H9 (cell line): ENCODE results near the gene PLCB1. TPM values are rescaled to one million over a fixed set of nuclear protein-coding genes. Genes with fewer than 3 reads are reported as not detected.

Source experiments
- DNase-seq: peaks from one replicate; pipeline ENCODE4 v3.0.0-alpha.2; 2017
- H2AFZ ChIP-seq: one replicate; pipeline ENCODE4 v1.6.1; 2013; ENCODE audit warnings: mild to moderate bottlenecking, low read length, control low read depth, moderate library complexity
- H2AK5ac ChIP-seq: 2 replicates; pipeline ENCODE4 v1.6.1; 2013; ENCODE audit warnings: low read length, control low read depth, mixed read lengths; ENCODE audit not compliant: insufficient read length
- H2BK120ac ChIP-seq: one replicate; pipeline ENCODE4 v1.6.1; 2013; ENCODE audit warnings: low read depth, mild to moderate bottlenecking, low read length, control low read depth, inconsistent platforms; ENCODE audit not compliant: poor library complexity, severe bottlenecking
- H2BK12ac ChIP-seq: 2 replicates; pipeline ENCODE4 v1.6.1; 2013; ENCODE audit warnings: low read length, control low read depth, mixed read lengths, low read depth; ENCODE audit not compliant: insufficient read length
- H2BK15ac ChIP-seq: 2 replicates; pipeline ENCODE4 v1.6.1; 2013; ENCODE audit warnings: low read depth, low read length, control low read depth
- H2BK20ac ChIP-seq: one replicate; pipeline ENCODE4 v1.6.1; 2013; ENCODE audit warnings: low read depth, mild to moderate bottlenecking, low read length, control low read depth, inconsistent platforms; ENCODE audit not compliant: poor library complexity, severe bottlenecking
- H2BK5ac ChIP-seq: 2 replicates; pipeline ENCODE4 v1.6.1; 2013; ENCODE audit warnings: low read length, control low read depth, mixed read lengths; ENCODE audit not compliant: insufficient read length
- H3K14ac ChIP-seq: 2 replicates; pipeline ENCODE4 v1.6.1; 2013; ENCODE audit warnings: low read length, control low read depth; ENCODE audit not compliant: insufficient read depth
- H3K18ac ChIP-seq: 2 replicates; pipeline ENCODE4 v1.6.1; 2013; ENCODE audit warnings: low read depth, mild to moderate bottlenecking, mixed read lengths, low read length, control low read depth; ENCODE audit not compliant: insufficient read length
- H3K23ac ChIP-seq: 2 replicates; pipeline ENCODE4 v1.6.1; 2013; ENCODE audit warnings: low read length, control low read depth, mixed read lengths, low read depth; ENCODE audit not compliant: insufficient read length
- H3K23me2 ChIP-seq: 2 replicates; pipeline ENCODE4 v1.6.1; 2013; ENCODE audit warnings: low read depth, mild to moderate bottlenecking, mixed read lengths, low read length, control low read depth; ENCODE audit not compliant: insufficient read length, poor library complexity, severe bottlenecking
- H3K27ac ChIP-seq: 2 replicates; pipeline ENCODE4 v1.5.1; 2013; ENCODE audit warnings: low read length, control low read depth, mixed read lengths, low read depth; ENCODE audit not compliant: insufficient read length
- H3K27me3 ChIP-seq: 2 replicates; pipeline ENCODE4 v1.6.1; 2013; ENCODE audit warnings: low read length, control low read depth, inconsistent platforms; ENCODE audit not compliant: insufficient read depth
- H3K4ac ChIP-seq: 2 replicates; pipeline ENCODE4 v1.6.1; 2013; ENCODE audit warnings: low read depth, mild to moderate bottlenecking, control low read depth, inconsistent platforms, low read length, moderate library complexity
- H3K4me1 ChIP-seq: 2 replicates; pipeline ENCODE4 v1.6.1; 2013; ENCODE audit warnings: low read length, control low read depth, inconsistent platforms; ENCODE audit not compliant: insufficient read depth
- H3K4me2 ChIP-seq: 2 replicates; pipeline ENCODE4 v1.6.1; 2013; ENCODE audit warnings: low read length, control low read depth, mixed read lengths; ENCODE audit not compliant: insufficient read length, insufficient read depth
- H3K56ac ChIP-seq: 2 replicates; pipeline ENCODE4 v1.6.1; 2013; ENCODE audit warnings: low read depth, mild to moderate bottlenecking, mixed read lengths, low read length, control low read depth; ENCODE audit not compliant: insufficient read length
- H3K79me1 ChIP-seq: 2 replicates; pipeline ENCODE4 v1.6.1; 2013; ENCODE audit warnings: low read depth, mild to moderate bottlenecking, moderate library complexity, low read length, control low read depth, inconsistent platforms; ENCODE audit not compliant: insufficient read depth, poor library complexity, severe bottlenecking
- H3K79me2 ChIP-seq: 2 replicates; pipeline ENCODE4 v1.6.1; 2013; ENCODE audit warnings: low read length, control low read depth, inconsistent platforms; ENCODE audit not compliant: insufficient read depth
- H3K9ac ChIP-seq: 2 replicates; pipeline ENCODE4 v1.6.1; 2013; ENCODE audit warnings: low read length, control low read depth, mixed read lengths; ENCODE audit not compliant: insufficient read length; ENCODE audit errors: extremely low read depth
- H3K9me3 ChIP-seq: one replicate; pipeline ENCODE4 v1.6.1; 2013; ENCODE audit warnings: low read depth, low read length, inconsistent platforms; ENCODE audit not compliant: control insufficient read depth
- H3T11ph ChIP-seq: one replicate; pipeline ENCODE4 v1.6.1; 2013; ENCODE audit warnings: mild to moderate bottlenecking, low read length, control low read depth, inconsistent platforms
- H4K20me1 ChIP-seq: one replicate; pipeline ENCODE4 v1.6.1; 2013; ENCODE audit not compliant: control insufficient read depth, insufficient read length, insufficient read depth
- H4K5ac ChIP-seq: 2 replicates; pipeline ENCODE4 v1.6.1; 2013; ENCODE audit warnings: low read depth, mild to moderate bottlenecking, mixed read lengths, low read length, control low read depth; ENCODE audit not compliant: insufficient read length
- H4K8ac ChIP-seq: replicated peaks from 2 replicates; pipeline ENCODE4 v1.6.1; 2013; ENCODE audit warnings: low read length, control low read depth, mixed read lengths, low read depth; ENCODE audit not compliant: insufficient read length
- H4K91ac ChIP-seq: 2 replicates; pipeline ENCODE4 v1.6.1; 2013; ENCODE audit warnings: low read depth, mild to moderate bottlenecking, moderate library complexity, mixed read lengths, low read length, control low read depth; ENCODE audit not compliant: insufficient read length
- H3K27ac Mint-ChIP-seq, 3 experiments: 2 replicates in 2 of 3; 3 replicates in 1 of 3; pipeline ENCODE4 v1.8.0; 2020 to 2021; ENCODE audit warnings: mixed read lengths in 3 of 3, mild to moderate bottlenecking in 1 of 3, moderate library complexity in 1 of 3
- H3K27me3 Mint-ChIP-seq: 2 replicates; pipeline ENCODE4 v1.8.0; 2021; ENCODE audit warnings: low read depth, mild to moderate bottlenecking, moderate library complexity, mixed read lengths
- H3K36me3 Mint-ChIP-seq, 3 experiments: 2 replicates in 2 of 3; 3 replicates in 1 of 3; pipeline ENCODE4 v1.8.0; 2020 to 2021; ENCODE audit warnings: low read depth in 3 of 3, mixed read lengths in 3 of 3; ENCODE audit not compliant: insufficient read depth in 1 of 3
- H3K4me1 Mint-ChIP-seq, 2 experiments: 2 replicates each; pipeline ENCODE4 v1.8.0; 2020; ENCODE audit warnings: mixed read lengths in 2 of 2
- H3K4me3 Mint-ChIP-seq, 2 experiments: 2 replicates in 1 of 2; 3 replicates in 1 of 2; pipeline ENCODE4 v1.8.0; 2020 to 2021; ENCODE audit warnings: mild to moderate bottlenecking in 2 of 2, mixed read lengths in 2 of 2, moderate library complexity in 1 of 2
- H3K9me3 Mint-ChIP-seq, 2 experiments: 2 replicates in 1 of 2; 3 replicates in 1 of 2; pipeline ENCODE4 v1.8.0; 2020; ENCODE audit warnings: mild to moderate bottlenecking in 2 of 2, mixed read lengths in 2 of 2, moderate library complexity in 1 of 2
- CTCF ChIP-seq: fragments of 200-600 bp; sonication (generic); conservative IDR thresholded peaks from 3 replicates; pipeline ENCODE4 v1.8.0; 2021; ENCODE audit warnings: antibody characterized with exemption, mild to moderate bottlenecking
- total RNA-seq: library from RNA; stranded (reverse); gene quantifications from 2 replicates; pipeline ENCODE4 v1.2.1, GENCODE V29; 2021

The PLCB1 gene
- total RNA-seq, 1 experiment from 2014 or later, result 11.5 TPM

- no peaks in the 10 kb centered on the region for H3K27me3 ChIP-seq
- H3K79me1 ChIP-seq, result no peaks in the 10 kb centered on the region
- Mint-ChIP-seq H3K27me3 (peaks cover 1% of the 10 kb centered on the region; the same call in 1 of the 2 replicates), H3K27ac (no peak overlapping the region; a peak in 1 of 7 replicates), H3K4me3 (no peak overlapping the region), H3K4me1 (peaks cover 5 to 25% of the 10 kb centered on the region in 2 experiments), H3K9me3 (peaks cover 11 to 13% of the 10 kb centered on the region in 2 experiments), H3K36me3 (peaks cover 2 to 17% (median 6%) of the 10 kb centered on the region in 3 experiments; a peak in 4 of 7 replicates)
- no peak overlapping the region for H2BK12ac ChIP-seq
- H3K18ac ChIP-seq, result no peak overlapping the region
- H2BK20ac ChIP-seq, result no peak overlapping the region
- H3K4me1 ChIP-seq, result no peaks in the 10 kb centered on the region; the same call in 1 of the 2 replicates
- H3K79me2 ChIP-seq, result no peaks in the 10 kb centered on the region
- H2BK15ac ChIP-seq, result no peak overlapping the region
- no peak overlapping the region for H3K56ac ChIP-seq
- no peak overlapping the region for H2BK120ac ChIP-seq
- H3K4me2 ChIP-seq, result no peak overlapping the region
- H3K9me3 ChIP-seq, result no peaks in the 10 kb centered on the region
- no peak overlapping the region for H4K5ac ChIP-seq
- no peak overlapping the region for H2AFZ ChIP-seq
- H3K14ac ChIP-seq, result no peak overlapping the region
- H4K20me1 ChIP-seq, result no peaks in the 10 kb centered on the region
- no peak overlapping the region for H3K9ac ChIP-seq
- H3T11ph ChIP-seq, result no peak overlapping the region
- no peak overlapping the region for H2AK5ac ChIP-seq
- TF ChIP-seq CTCF, result no peak
- H3K27ac ChIP-seq, result no peak overlapping the region
- no peak overlapping the region for H3K23ac ChIP-seq
- no peak overlapping the region for H4K8ac ChIP-seq
- DNase-seq, result no peak
- H3K23me2 ChIP-seq, result no peaks in the 10 kb centered on the region
- no peak overlapping the region for H2BK5ac ChIP-seq
- no peak overlapping the region for H4K91ac ChIP-seq
- no peak overlapping the region for H3K4ac ChIP-seq
These were observed 705.3 kb downstream of the PLCB1 start for GRCh38 chr20:8837396-8837795.
